ENCODE data around the gene ATP11A.
A peak's percentile ranks its signal among the peaks of the same experiment; 100 is the strongest.

The ATP11A gene

GRCh38 chr13:112802802-112803195 lies 113.0 kb downstream of the ATP11A start:
- Histone ChIP-seq H3K9me3 (ENCODE audit: insufficient read depth, low read length, severe bottlenecking) (no peaks in the 10 kb centered on the region), H3K4me2 (ENCODE audit: insufficient read depth, low read length) (no peak overlapping the region), H3K27ac (ENCODE audit: low read length) (no peak overlapping the region), H3K4me3 (ENCODE audit: low read depth in 1 of 2, low read length in 2 of 2) (no peak overlapping the region), H4K20me1 (ENCODE audit: insufficient read depth, low read length) (no peaks in the 10 kb centered on the region; the same call in 1 of the 2 replicates), H3K79me2 (ENCODE audit: insufficient read depth, low read length) (no peaks in the 10 kb centered on the region), H3K27me3 (ENCODE audit: insufficient read depth, low read length, poor library complexity) (no peaks in the 10 kb centered on the region), H3K36me3 (ENCODE audit: insufficient read depth, low read length) (peaks cover 20% of the 10 kb centered on the region), H2AFZ (ENCODE audit: low read depth, low read length) (no peak overlapping the region), H3K9ac (ENCODE audit: low read depth, low read length) (no peak overlapping the region), H3K4me1 (ENCODE audit: insufficient read depth, low read length) (no peaks in the 10 kb centered on the region)
- DNase-seq (no peak), ATAC-seq (ENCODE audit: insufficient read depth, low read depth) (no peak)
- TF ChIP-seq CTCF (IDR thresholded peaks at IDR 0.05; ENCODE audit: borderline replicate concordance, extremely low read depth, low read length, poor library complexity, severe bottlenecking) (no peak), EZH2 (IDR thresholded peaks at IDR 0.05; ENCODE audit: borderline replicate concordance, low read depth, low read length, severe bottlenecking) (no peak)

- no peak overlapping the region for H3K9ac ChIP-seq (ENCODE audit: low read depth, low read length)
- 0 out of 3 replicates have a peak, but pooled peaks have one; percentile 27 for ATAC-seq (ENCODE audit: insufficient read depth, low read depth)
Measured at GRCh38 chr13:112803422-112803821, 113.6 kb downstream of the ATP11A start.

GRCh38 chr13:112804374-112804773 lies 114.5 kb downstream of the ATP11A start:
- ATAC-seq (ENCODE audit: insufficient read depth, low read depth), result peak; percentile 66; the same call in 1 of the 3 replicates
- TF ChIP-seq EZH2 (IDR thresholded peaks at IDR 0.05; ENCODE audit: borderline replicate concordance, low read depth, low read length, severe bottlenecking), result no peak
- TF ChIP-seq CTCF (IDR thresholded peaks at IDR 0.05; ENCODE audit: borderline replicate concordance, extremely low read depth, low read length, poor library complexity, severe bottlenecking), result no peak

More at GRCh38 chr13:112803422-112803821, 113.6 kb downstream of the ATP11A start:
- no peaks in the 10 kb centered on the region for H3K9me3 ChIP-seq (ENCODE audit: insufficient read depth, low read length, severe bottlenecking)
- TF ChIP-seq EZH2 (IDR thresholded peaks at IDR 0.05; ENCODE audit: borderline replicate concordance, low read depth, low read length, severe bottlenecking) (no peak), CTCF (IDR thresholded peaks at IDR 0.05; ENCODE audit: borderline replicate concordance, extremely low read depth, low read length, poor library complexity, severe bottlenecking) (no peak)
- H3K4me3 ChIP-seq (ENCODE audit: low read depth in 1 of 2, low read length in 2 of 2), result no peak overlapping the region
- no peak overlapping the region for H3K27ac ChIP-seq (ENCODE audit: low read length)
- H3K79me2 ChIP-seq (ENCODE audit: insufficient read depth, low read length), result no peaks in the 10 kb centered on the region
- no peaks in the 10 kb centered on the region for H3K27me3 ChIP-seq (ENCODE audit: insufficient read depth, low read length, poor library complexity)
- no peaks in the 10 kb centered on the region for H3K4me1 ChIP-seq (ENCODE audit: insufficient read depth, low read length)
- no peaks in the 10 kb centered on the region; the same call in 1 of the 2 replicates for H4K20me1 ChIP-seq (ENCODE audit: insufficient read depth, low read length)
- peaks cover 20% of the 10 kb centered on the region for H3K36me3 ChIP-seq (ENCODE audit: insufficient read depth, low read length)
- no peak for DNase-seq
- H2AFZ ChIP-seq (ENCODE audit: low read depth, low read length), result no peak overlapping the region
- H3K4me2 ChIP-seq (ENCODE audit: insufficient read depth, low read length), result no peak overlapping the region

More at GRCh38 chr13:112804374-112804773, 114.5 kb downstream of the ATP11A start:
- peak; percentile 32 for DNase-seq
- H3K4me2 ChIP-seq (ENCODE audit: insufficient read depth, low read length), result no peak overlapping the region
- H4K20me1 ChIP-seq (ENCODE audit: insufficient read depth, low read length), result no peaks in the 10 kb centered on the region; the same call in 1 of the 2 replicates
- H3K27me3 ChIP-seq (ENCODE audit: insufficient read depth, low read length, poor library complexity), result no peaks in the 10 kb centered on the region
- no peaks in the 10 kb centered on the region for H3K9me3 ChIP-seq (ENCODE audit: insufficient read depth, low read length, severe bottlenecking)
- no peaks in the 10 kb centered on the region for H3K4me1 ChIP-seq (ENCODE audit: insufficient read depth, low read length)
- no peak overlapping the region for H3K4me3 ChIP-seq (ENCODE audit: low read depth in 1 of 2, low read length in 2 of 2)
- peak overlapping the region; percentile 47; the same call in 1 of the 2 replicates for H3K27ac ChIP-seq (ENCODE audit: low read length)
- peaks cover 29% of the 10 kb centered on the region for H3K36me3 ChIP-seq (ENCODE audit: insufficient read depth, low read length)
- H2AFZ ChIP-seq (ENCODE audit: low read depth, low read length), result no peak overlapping the region
- H3K79me2 ChIP-seq (ENCODE audit: insufficient read depth, low read length), result no peaks in the 10 kb centered on the region
- H3K9ac ChIP-seq (ENCODE audit: low read depth, low read length), result no peak overlapping the region

All from DND-41 (cell line).